Esophagus squamous epithelium (tissue), 4 donors: ENCODE data around the gene PLXNC1.

Experiments
- CTCF ChIP-seq, 6 experiments: fragments of 450-650 bp in 4 of 6; fragments of 200-600 bp in 2 of 6; sonication (generic) in 2 of 6; IDR thresholded peaks; one replicate each; pipeline ENCODE4 v1.5.1; 2016 to 2019; ENCODE audit warnings: antibody characterized with exemption in 6 of 6, mild to moderate bottlenecking in 4 of 6, moderate library complexity in 4 of 6
- POLR2A ChIP-seq, 4 donors: fragments of 450-650 bp; IDR thresholded peaks; one replicate each; pipeline ENCODE4 v1.6.1; 2017; ENCODE audit warnings: antibody characterized with exemption in 4 of 4, mild to moderate bottlenecking in 4 of 4, moderate library complexity in 3 of 4

- TF ChIP-seq CTCF (IDR thresholded peaks at IDR 0.05) (no peak), POLR2A (IDR thresholded peaks at IDR 0.05) (no peak)
Observed at GRCh38 chr12:94267921-94268471, 119.6 kb downstream of the PLXNC1 start.
